Nucleus accumbens (tissue), 56 donors: ENCODE data around the gene LRP1.

ENCODE experiments used
- DNase-seq, 56 donors: peaks; one replicate each; lab custom pipeline; 2025; lab: John Stamatoyannopoulos, UW

The LRP1 gene

GRCh38 chr12:57203791-57204190 is 75.5 kb downstream of the LRP1 start:
- DNase-seq, result no peak

GRCh38 chr12:57204454-57204853 is 76.2 kb downstream of the LRP1 start:
- DNase-seq, result no peak

- DNase-seq, result no peak
These were observed 76.9 kb downstream of the LRP1 start for GRCh38 chr12:57205186-57205585.

- peak in 5 of 56 donors; percentile 8 to 36 (median 20) for DNase-seq
These were observed 77.6 kb downstream of the LRP1 start for GRCh38 chr12:57205931-57206330.

GRCh38 chr12:57207731-57208630 is 79.7 kb downstream of the LRP1 start:
- DNase-seq, result peak in 6 of 56 donors; percentile 17 to 33 (median 21)

GRCh38 chr12:57208631-57209282 is 80.5 kb downstream of the LRP1 start:
- DNase-seq, result peak in 49 of 56 donors; percentile 7 to 83 (median 56)

- DNase-seq, result no peak
These were observed 81.6 kb downstream of the LRP1 start for GRCh38 chr12:57209916-57210315.

- no peak for DNase-seq
These were observed 82.2 kb downstream of the LRP1 start for GRCh38 chr12:57210461-57210860.

- DNase-seq, result no peak
These were observed 82.8 kb downstream of the LRP1 start for GRCh38 chr12:57210926-57211692.

GRCh38 chr12:57211791-57212700 is 83.8 kb downstream of the LRP1 start:
- no peak for DNase-seq

GRCh38 chr12:57212701-57213057 is 84.4 kb downstream of the LRP1 start:
- DNase-seq, result no peak

GRCh38 chr12:57213058-57213715 is 84.9 kb downstream of the LRP1 start:
- peak in 55 of 56 donors; percentile 22 to 91 (median 72) for DNase-seq

GRCh38 chr12:57213763-57214397 is 85.6 kb downstream of the LRP1 start:
- peak in 3 of 56 donors; percentile 4 to 12 (median 5) for DNase-seq

- DNase-seq, result peak in 30 of 56 donors; percentile 5 to 69 (median 18)
These were observed 86.1 kb downstream of the LRP1 start for GRCh38 chr12:57214398-57214781.

GRCh38 chr12:57215065-57215464 is 86.8 kb downstream of the LRP1 start:
- no peak for DNase-seq

- no peak for DNase-seq
These were observed 87.4 kb downstream of the LRP1 start for GRCh38 chr12:57215668-57216013.

GRCh38 chr12:57216014-57216911 is 88.0 kb downstream of the LRP1 start, which contains the start of gene NXPH4:
Gene NXPH4 (plus strand): TSS chr12:57216794. CDS start chr12:57216970, 176 bp downstream.
- DNase-seq, result peak in 1 of 56 donors; percentile 36
